PC-9 (cell line): Measurements from ENCODE around the gene SNAI3. TPM values are rescaled to one million over a fixed set of nuclear protein-coding genes. Genes with fewer than 3 reads are reported as not detected.

Experiments used
- BruUV-seq: library from RNA; stranded (reverse); fragments of 400-500 nt; replicated peaks from 2 replicates; lab custom pipeline; 2021; lab: Mats Ljungman, UMichigan
- CTCF ChIA-PET: fragments of 300-600 bp; sonication (Branson Sonifier 250); formaldehyde crosslinking; loops from one replicate; lab custom pipeline; 2022; ENCODE audit warnings: antibody characterized with exemption; lab: Charles Lee
- POLR2A ChIA-PET: fragments of 300-600 bp; sonication (Branson Sonifier 250); formaldehyde crosslinking; loops from one replicate; lab custom pipeline; 2022; ENCODE audit warnings: antibody characterized with exemption; ENCODE audit not compliant: unreplicated experiment; lab: Charles Lee
- DNase-seq, 2 experiments: peaks; one replicate each; pipeline versions ENCODE4 v3.0.0 to v3.0.0-alpha.2; 2015 to 2022; ENCODE audit warnings: mixed read lengths in 1 of 2
- H2AFZ ChIP-seq: fragments of 200-600 bp; sonication (generic); 2 replicates; pipeline ENCODE4 v1.8.1; 2017; ENCODE audit warnings: antibody characterized with exemption
- H3F3A ChIP-seq: fragments of 200-600 bp; sonication (generic); 2 replicates; pipeline ENCODE4 v1.8.1; 2017; ENCODE audit warnings: antibody characterized with exemption, mild to moderate bottlenecking, low read depth; ENCODE audit not compliant: insufficient read depth
- H3K27ac ChIP-seq: fragments of 200-600 bp; sonication (generic); 2 replicates; pipeline ENCODE4 v1.6.1; 2016; ENCODE audit warnings: mixed run types
- H3K27me3 ChIP-seq: fragments of 200-600 bp; sonication (generic); 2 replicates; pipeline ENCODE4 v1.6.1; 2016; ENCODE audit warnings: low read depth, mixed run types; ENCODE audit not compliant: insufficient read depth
- H3K36me3 ChIP-seq: fragments of 200-600 bp; sonication (generic); 2 replicates; pipeline ENCODE4 v1.6.1; 2016; ENCODE audit warnings: low read depth, mixed run types
- H3K4me1 ChIP-seq: fragments of 200-600 bp; sonication (generic); replicated peaks from 2 replicates; pipeline ENCODE4 v1.6.1; 2016; ENCODE audit warnings: mixed run types; ENCODE audit not compliant: insufficient read depth
- H3K4me2 ChIP-seq: fragments of 200-600 bp; sonication (generic); 2 replicates; pipeline ENCODE4 v1.6.1; 2017; ENCODE audit warnings: mixed run types
- H3K4me3 ChIP-seq: fragments of 200-600 bp; sonication (generic); 2 replicates; pipeline ENCODE4 v1.6.1; 2016; ENCODE audit warnings: mixed run types
- H3K79me2 ChIP-seq: fragments of 200-600 bp; sonication (generic); 2 replicates; pipeline ENCODE4 v1.6.1; 2017; ENCODE audit warnings: low read depth, mixed run types
- H3K9me2 ChIP-seq: fragments of 200-600 bp; sonication (generic); 2 replicates; pipeline ENCODE4 v1.8.1; 2017; ENCODE audit warnings: mild to moderate bottlenecking; ENCODE audit not compliant: insufficient read depth
- H3K9me3 ChIP-seq: fragments of 200-600 bp; sonication (generic); 2 replicates; pipeline ENCODE4 v1.8.1; 2016; ENCODE audit warnings: low read depth; ENCODE audit not compliant: insufficient read depth
- H4K20me1 ChIP-seq: fragments of 200-600 bp; sonication (generic); 2 replicates; pipeline ENCODE4 v1.8.1; 2017; ENCODE audit not compliant: insufficient read depth
- CTCF ChIP-seq: fragments of 200-600 bp; sonication (generic); conservative IDR thresholded peaks from 2 replicates; pipeline ENCODE4 v1.6.1; 2017; ENCODE audit warnings: mixed run types, antibody characterized with exemption, mild to moderate bottlenecking, moderate library complexity
- EZH2 ChIP-seq: fragments of 200-600 bp; sonication (generic); IDR thresholded peaks from 2 replicates; pipeline ENCODE4 v1.8.0; 2017; ENCODE audit warnings: antibody characterized with exemption, low read depth
- intact Hi-C: fragments of 100-400 bp; cut with micrococcal nuclease; formaldehyde crosslinking; loops from one replicate; pipeline ENCODE4 v1.10.0; 2022; ENCODE audit not compliant: unreplicated experiment
- total RNA-seq: library from RNA; stranded (reverse); gene quantifications from 2 replicates; pipeline ENCODE4 v1.2.3, GENCODE V29; 2021

Gene SNAI3
- total RNA-seq, 1 experiment from 2014 or later, result 1.3 TPM

DNA sequence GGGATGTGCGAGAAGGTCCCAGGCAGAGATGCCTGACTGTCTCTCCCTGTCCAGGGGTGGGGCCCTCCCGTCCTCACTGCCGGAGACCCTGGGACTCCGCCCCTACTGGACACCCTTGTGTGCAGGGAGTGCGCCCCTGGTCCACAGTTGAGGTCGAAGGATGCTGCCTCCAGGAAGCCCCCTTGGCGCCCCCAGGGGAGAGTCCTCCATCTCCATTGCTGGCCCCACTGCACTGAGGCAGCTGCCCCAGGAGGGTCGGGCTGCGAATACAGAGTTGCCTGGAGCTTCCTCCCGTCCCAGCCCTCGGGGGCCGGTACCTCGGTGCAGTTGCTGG is 46.6 kb upstream of the SNAI3 start:
- Histone ChIP-seq H3K27ac (no peak overlapping the region), H4K20me1 (peaks cover 10% of the 10 kb centered on the region; the same call in 1 of the 2 replicates), H3F3A (peaks cover 8% of the 10 kb centered on the region; the same call in 1 of the 2 replicates), H3K9me2 (no peaks in the 10 kb centered on the region), H3K36me3 (0 out of 2 replicates have a peak, but pooled peaks cover 3% of the 10 kb centered on the region), H3K9me3 (no peaks in the 10 kb centered on the region), H3K4me3 (no peak overlapping the region), H3K4me2 (no peak overlapping the region), H3K27me3 (no peaks in the 10 kb centered on the region), H3K79me2 (no peaks in the 10 kb centered on the region), H2AFZ (no peak overlapping the region), H3K4me1 (no peaks in the 10 kb centered on the region)
- no peak for TF ChIP-seq EZH2
- no peak for TF ChIP-seq CTCF
- BruUV-seq, result no TSS peak
- DNase-seq, result no peak
- ChIA-PET CTCF (no interaction called here), POLR2A (interaction anchor here (0.7 kb wide), 1 partner anchor 517 kb away, joined by 3 read pairs; no protein-coding TSS in a partner anchor)
- intact Hi-C loops, result no loop called here

DNA sequence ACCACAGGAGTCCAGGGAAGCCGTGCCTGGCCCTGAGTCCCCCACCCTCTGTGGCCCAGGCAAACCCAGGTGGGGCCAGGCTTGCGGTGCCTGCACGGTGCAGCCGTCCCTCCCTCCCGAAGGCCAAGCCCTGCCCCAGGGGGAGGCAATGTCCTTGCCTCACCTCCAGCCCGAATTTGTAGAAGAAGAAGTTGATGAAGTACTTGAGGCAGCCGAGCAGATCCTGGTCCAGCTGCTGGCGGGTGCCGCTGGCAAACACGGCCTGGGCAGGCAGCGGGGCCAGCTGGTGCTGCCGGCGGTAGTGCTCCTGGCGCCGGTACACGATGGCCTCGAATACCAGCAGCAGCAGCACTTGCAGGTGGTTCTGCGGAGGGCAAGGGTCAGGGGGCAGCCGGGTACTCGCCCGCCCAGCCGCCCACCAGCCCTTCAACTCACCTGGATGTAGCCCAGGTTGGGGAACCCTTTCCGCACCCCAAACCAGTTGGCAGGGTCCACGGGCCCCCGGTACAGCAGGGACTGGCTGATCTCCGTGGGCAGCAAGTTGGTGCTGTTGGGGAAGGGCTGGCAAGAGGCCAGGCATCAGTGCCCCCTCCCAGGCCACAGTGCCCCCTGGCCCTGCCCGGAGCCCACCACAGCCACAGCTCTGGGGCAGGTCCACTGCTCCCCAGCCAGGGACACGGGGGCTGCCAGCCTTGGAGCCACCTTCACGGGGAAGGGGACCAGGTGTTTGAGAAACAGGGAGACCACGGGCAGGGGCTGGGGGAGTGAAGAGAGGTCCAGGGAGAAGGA is 46.1 kb upstream of the SNAI3 start:
- H2AFZ ChIP-seq, result no peak overlapping the region
- H3K4me2 ChIP-seq, result no peak overlapping the region
- H3K4me1 ChIP-seq, result no peaks in the 10 kb centered on the region
- no peak overlapping the region for H3K27ac ChIP-seq
- peaks cover 4% of the 10 kb centered on the region; the same call in 1 of the 2 replicates for H3F3A ChIP-seq
- peaks cover 10% of the 10 kb centered on the region; the same call in 1 of the 2 replicates for H4K20me1 ChIP-seq
- H3K9me3 ChIP-seq, result no peaks in the 10 kb centered on the region
- no TSS peak for BruUV-seq
- ChIA-PET CTCF (no interaction called here), POLR2A (no interaction called here)
- H3K4me3 ChIP-seq, result no peak overlapping the region
- no peaks in the 10 kb centered on the region for H3K27me3 ChIP-seq
- DNase-seq, result no peak
- TF ChIP-seq EZH2 (no peak), CTCF (no peak)
- H3K36me3 ChIP-seq, result no peaks in the 10 kb centered on the region
- H3K79me2 ChIP-seq, result no peaks in the 10 kb centered on the region
- no peaks in the 10 kb centered on the region for H3K9me2 ChIP-seq
- intact Hi-C loops, result no loop called here

DNA sequence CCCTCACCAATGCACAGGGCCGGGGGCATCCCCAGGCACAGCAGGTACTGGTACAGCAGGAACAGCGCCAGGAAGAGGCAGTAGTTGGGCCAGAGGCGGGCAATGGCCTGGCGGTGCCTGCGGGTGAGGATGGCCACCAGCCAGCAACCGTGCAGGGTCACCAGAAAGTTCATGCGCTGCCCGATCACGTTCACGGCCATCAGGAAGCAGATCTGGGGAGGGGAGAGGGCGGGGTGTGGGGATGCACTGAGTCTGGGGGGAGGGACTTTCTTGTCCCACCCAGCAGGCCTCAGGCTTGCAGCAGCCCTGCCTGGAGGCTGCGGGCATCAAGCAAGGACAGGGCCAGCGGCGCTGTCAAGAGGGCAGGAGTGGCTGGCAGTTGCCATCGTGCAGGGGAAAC is 45.4 kb upstream of the SNAI3 start:
- intact Hi-C loops, result no loop called here
- DNase-seq, result peak in 1 of 2 experiments; percentile 34

More for the DNA sequence above, 45.4 kb upstream of the SNAI3 start:
- Histone ChIP-seq H3K4me1 (no peaks in the 10 kb centered on the region), H3K9me2 (no peaks in the 10 kb centered on the region), H3F3A (peaks cover 4% of the 10 kb centered on the region; the same call in 1 of the 2 replicates), H3K4me3 (no peak overlapping the region), H3K27ac (no peak overlapping the region), H4K20me1 (peaks cover 4% of the 10 kb centered on the region; the same call in 1 of the 2 replicates), H3K79me2 (no peaks in the 10 kb centered on the region), H2AFZ (no peak overlapping the region), H3K27me3 (no peaks in the 10 kb centered on the region), H3K4me2 (no peak overlapping the region), H3K9me3 (no peaks in the 10 kb centered on the region), H3K36me3 (no peaks in the 10 kb centered on the region)
- ChIA-PET POLR2A (no interaction called here), CTCF (no interaction called here)
- BruUV-seq, result no TSS peak
- TF ChIP-seq CTCF (no peak), EZH2 (no peak)
